C4-2B (cell line): ENCODE data around the gene PLXNA1.

Experiments
- CTCF ChIP-seq: fragments of 450-650 bp; conservative IDR thresholded peaks from 2 replicates; pipeline ENCODE4 v1.5.1; 2017; ENCODE audit warnings: mild to moderate bottlenecking
- ZFX ChIP-seq: fragments of 450-650 bp; IDR thresholded peaks from 2 replicates; pipeline ENCODE4 v1.6.1; 2017

GRCh38 chr3:126934031-126934531 lies 48.8 kb upstream of the PLXNA1 start:
- TF ChIP-seq CTCF = no peak
- no peak for TF ChIP-seq ZFX
